Left lobe of liver (tissue), 2 donors: ENCODE results near the gene EIF4B. TPM values are rescaled to one million over a fixed set of nuclear protein-coding genes. Genes with fewer than 3 reads are reported as not detected.
A peak's percentile ranks its signal among the peaks of the same experiment; 100 is the strongest.

Experiments used
- ATAC-seq: fragments of 200-7000 bp; cut with Tn5 transposase; one replicate; pipeline ENCODE4 v1.9.1; 2020; ENCODE audit warnings: mild to moderate bottlenecking, moderate library complexity
- DNase-seq: peaks from one replicate; pipeline ENCODE4 v3.0.0-alpha.2; 2020; ENCODE audit warnings: low spot score
- total RNA-seq: library from RNA; stranded (reverse); gene quantifications from one replicate; pipeline ENCODE4 v1.2.1, GENCODE V29; 2021
- donor health status: DM: no; HTN: no; CAD: no; lungs with moderate emphysema.
- donor health status: DM: no; HTN: yes; CAD: no.

EIF4B gene
- total RNA-seq, 1 donor from 2014 or later, result 184 TPM

- no peak for ATAC-seq
Observed at GRCh38 chr12:53056901-53057300, 50.6 kb downstream of the EIF4B start.

GRCh38 chr12:53057816-53058500, 51.7 kb downstream of the EIF4B start:
- no peak for DNase-seq

More at GRCh38 chr12:53056901-53057300, 50.6 kb downstream of the EIF4B start:
- no peak for DNase-seq

GRCh38 chr12:53058674-53059433, 52.6 kb downstream of the EIF4B start:
- ATAC-seq, result no peak
- DNase-seq, result no peak

More at GRCh38 chr12:53057816-53058500, 51.7 kb downstream of the EIF4B start:
- ATAC-seq, result no peak

- ATAC-seq (peak; percentile 0), DNase-seq (no peak)
Observed at GRCh38 chr12:53059434-53060063, 53.3 kb downstream of the EIF4B start.

- ATAC-seq (peak; percentile 1), DNase-seq (no peak)
Observed at GRCh38 chr12:53060064-53060720, 53.9 kb downstream of the EIF4B start.

GRCh38 chr12:53060721-53061276, 54.5 kb downstream of the EIF4B start:
- peak; percentile 14 for ATAC-seq
- DNase-seq, result peak; percentile 74

GRCh38 chr12:53061404-53062010, 55.3 kb downstream of the EIF4B start:
- peak; percentile 67 for ATAC-seq
- DNase-seq, result peak; percentile 93

- DNase-seq, result peak; percentile 45
- no peak for ATAC-seq
Observed at GRCh38 chr12:53062011-53062961, 56.0 kb downstream of the EIF4B start.

GRCh38 chr12:53062977-53063707, 56.9 kb downstream of the EIF4B start:
- DNase-seq (peak; percentile 44), ATAC-seq (no peak)

- peak; percentile 46 for DNase-seq
- no peak for ATAC-seq
Observed at GRCh38 chr12:53063708-53064612, 57.7 kb downstream of the EIF4B start.

GRCh38 chr12:53064613-53065436, 58.6 kb downstream of the EIF4B start:
- ATAC-seq (no peak), DNase-seq (peak; percentile 46)

GRCh38 chr12:53065470-53065869, 59.2 kb downstream of the EIF4B start:
- ATAC-seq (peak; percentile 1), DNase-seq (peak; percentile 51)

GRCh38 chr12:53065975-53066931, 60.0 kb downstream of the EIF4B start:
- DNase-seq (peak; percentile 78), ATAC-seq (peak; percentile 66)

GRCh38 chr12:53067074-53067992, 61.1 kb downstream of the EIF4B start:
- no peak for DNase-seq
- ATAC-seq, result peak; percentile 1
